ENCODE measurements around the gene TP53BP1.

TP53BP1 gene

GRCh38 chr15:43526261-43526930, 33.4 kb upstream of the TP53BP1 start:
- no peak for ATAC-seq
- TF ChIP-seq CREB5 (CRISPR knock-in tag; IDR thresholded peaks at IDR 0.05; ENCODE audit: low read depth) (no peak), SNAI2 (CRISPR knock-in tag; IDR thresholded peaks at IDR 0.05) (no peak), BACH2 (CRISPR knock-in tag; IDR thresholded peaks at IDR 0.05; ENCODE audit: borderline replicate concordance) (no peak), RARB (CRISPR knock-in tag; IDR thresholded peaks at IDR 0.05) (no peak), ARNTL (CRISPR knock-in tag; IDR thresholded peaks at IDR 0.05; ENCODE audit: borderline replicate concordance, low read depth) (no peak), CSDC2 (CRISPR knock-in tag; IDR thresholded peaks at IDR 0.05) (no peak)

GRCh38 chr15:43525131-43525530, 32.2 kb upstream of the TP53BP1 start:
- no peak for ATAC-seq
- TF ChIP-seq PPARA (CRISPR knock-in tag; IDR thresholded peaks at IDR 0.05; ENCODE audit: borderline replicate concordance) (no peak), ISL1 (CRISPR knock-in tag; IDR thresholded peaks at IDR 0.05) (no peak), RARB (CRISPR knock-in tag; IDR thresholded peaks at IDR 0.05) (no peak), BACH2 (CRISPR knock-in tag; IDR thresholded peaks at IDR 0.05; ENCODE audit: borderline replicate concordance) (no peak), ZFP30 (CRISPR knock-in tag; IDR thresholded peaks at IDR 0.05) (no peak), ZC3H10 (CRISPR knock-in tag; IDR thresholded peaks at IDR 0.05) (no peak), ZNF8 (CRISPR knock-in tag; IDR thresholded peaks at IDR 0.05) (no peak), ZFP3 (CRISPR knock-in tag; IDR thresholded peaks at IDR 0.05) (no peak), GLIS3 (CRISPR knock-in tag; IDR thresholded peaks at IDR 0.05) (no peak), OSR1 (CRISPR knock-in tag; IDR thresholded peaks at IDR 0.05) (no peak)

- TF ChIP-seq CSRNP3 (CRISPR knock-in tag; IDR thresholded peaks at IDR 0.05) (no peak), PPARA (CRISPR knock-in tag; IDR thresholded peaks at IDR 0.05; ENCODE audit: borderline replicate concordance) (no peak), ZFP3 (CRISPR knock-in tag; IDR thresholded peaks at IDR 0.05) (no peak), OSR1 (CRISPR knock-in tag; IDR thresholded peaks at IDR 0.05) (no peak), TCF4 (CRISPR knock-in tag; IDR thresholded peaks at IDR 0.05; ENCODE audit: borderline replicate concordance) (no peak), ZC3H10 (CRISPR knock-in tag; IDR thresholded peaks at IDR 0.05) (no peak)
Measured at GRCh38 chr15:43524254-43524845, 31.4 kb upstream of the TP53BP1 start.

GRCh38 chr15:43523646-43524045, 30.7 kb upstream of the TP53BP1 start:
- TF ChIP-seq ZFP30 (CRISPR knock-in tag; IDR thresholded peaks at IDR 0.05) (no peak), RARB (CRISPR knock-in tag; IDR thresholded peaks at IDR 0.05) (no peak), TOX (CRISPR knock-in tag; IDR thresholded peaks at IDR 0.05; ENCODE audit: borderline replicate concordance) (no peak)
- ATAC-seq, result no peak

More at GRCh38 chr15:43524254-43524845, 31.4 kb upstream of the TP53BP1 start:
- no peak for ATAC-seq

- no peak for ATAC-seq
- no peak for TF ChIP-seq GLIS3 (CRISPR knock-in tag; IDR thresholded peaks at IDR 0.05)
Measured at GRCh38 chr15:43522247-43522646, 29.3 kb upstream of the TP53BP1 start.

GRCh38 chr15:43521419-43521818, 28.5 kb upstream of the TP53BP1 start:
- no peak for ATAC-seq
- TF ChIP-seq BACH2 (CRISPR knock-in tag; IDR thresholded peaks at IDR 0.05; ENCODE audit: borderline replicate concordance), result no peak
- no peak for TF ChIP-seq CSRNP3 (CRISPR knock-in tag; IDR thresholded peaks at IDR 0.05)
- TF ChIP-seq OSR1 (CRISPR knock-in tag; IDR thresholded peaks at IDR 0.05), result no peak
- TF ChIP-seq POU6F1 (CRISPR knock-in tag; IDR thresholded peaks at IDR 0.05; ENCODE audit: borderline replicate concordance, low read depth), result no peak
- TF ChIP-seq ZNF8 (CRISPR knock-in tag; IDR thresholded peaks at IDR 0.05), result no peak
- TF ChIP-seq SNAI2 (CRISPR knock-in tag; IDR thresholded peaks at IDR 0.05), result no peak
- no peak for TF ChIP-seq TOX (CRISPR knock-in tag; IDR thresholded peaks at IDR 0.05; ENCODE audit: borderline replicate concordance)
- no peak for TF ChIP-seq TSHZ2 (CRISPR knock-in tag; IDR thresholded peaks at IDR 0.05)
- TF ChIP-seq ISL1 (CRISPR knock-in tag; IDR thresholded peaks at IDR 0.05), result no peak
- TF ChIP-seq PATZ1 (CRISPR knock-in tag; IDR thresholded peaks at IDR 0.05; ENCODE audit: borderline replicate concordance), result no peak
- TF ChIP-seq ARNTL (CRISPR knock-in tag; IDR thresholded peaks at IDR 0.05; ENCODE audit: borderline replicate concordance, low read depth), result no peak
- TF ChIP-seq GLIS3 (CRISPR knock-in tag; IDR thresholded peaks at IDR 0.05), result no peak
